CD4-positive, alpha-beta T cell (primary cell): ENCODE data around the gene SHOC2. TPM values are rescaled to one million over a fixed set of nuclear protein-coding genes. Genes with fewer than 3 reads are reported as not detected.

Experiments
- ATAC-seq: fragments of 200-7000 bp; cut with Tn5 transposase; one replicate; pipeline ENCODE4 v1.10.0; 2022; ENCODE audit warnings: mild to moderate bottlenecking; ENCODE audit not compliant: poor library complexity
- CTCF ChIA-PET: fragments of 350-600 bp; sonication (Branson Sonifier 250); formaldehyde crosslinking; loops from one replicate; lab custom pipeline; 2021; ENCODE audit warnings: antibody characterized with exemption, inconsistent platforms; lab: Charles Lee
- POLR2A ChIA-PET: fragments of 350-600 bp; sonication (Branson Sonifier 250); formaldehyde crosslinking; loops from one replicate; lab custom pipeline; 2021; ENCODE audit warnings: antibody characterized with exemption, inconsistent platforms; lab: Charles Lee
- DNase-seq, 14 experiments: peaks; one replicate each; pipeline ENCODE4 v3.0.0-alpha.2; 2013 to 2020; ENCODE audit warnings: mixed read lengths in 2 of 14
- H3K27ac ChIP-seq, 2 donors: one replicate each; pipeline versions ENCODE4 v1.5.1 to v1.7.0; 2013; ENCODE audit warnings: low read length in 2 of 2, low read depth in 1 of 2, mild to moderate bottlenecking in 1 of 2
- H3K27me3 ChIP-seq, 2 experiments: 1 replicate in 1 of 2; 2 replicates in 1 of 2; pipeline versions ENCODE4 v1.6.1 to v1.7.0; 2013; ENCODE audit warnings: low read length in 2 of 2, control low read depth in 1 of 2, mild to moderate bottlenecking in 1 of 2, moderate library complexity in 1 of 2; ENCODE audit not compliant: insufficient read depth in 2 of 2, control insufficient read depth in 1 of 2
- H3K36me3 ChIP-seq: one replicate; pipeline ENCODE4 v1.6.1; 2013; ENCODE audit warnings: low read length, control low read depth; ENCODE audit not compliant: insufficient read depth
- H3K4me1 ChIP-seq: one replicate; pipeline ENCODE4 v1.6.1; 2013; ENCODE audit warnings: low read length, control low read depth; ENCODE audit not compliant: insufficient read depth
- H3K4me3 ChIP-seq: one replicate; pipeline ENCODE4 v1.5.1; 2013; ENCODE audit warnings: mild to moderate bottlenecking, low read length, moderate library complexity
- H3K9me3 ChIP-seq, 2 experiments: 1 replicate in 1 of 2; 2 replicates in 1 of 2; pipeline versions ENCODE4 v1.6.1 to v1.7.0; 2013; ENCODE audit warnings: low read length in 2 of 2, mild to moderate bottlenecking in 2 of 2, control low read depth in 1 of 2, moderate library complexity in 1 of 2; ENCODE audit not compliant: control insufficient read depth in 1 of 2, insufficient read depth in 1 of 2
- H3K27ac Mint-ChIP-seq: one replicate; pipeline ENCODE4 v1.8.0; 2020; ENCODE audit warnings: mixed read lengths
- H3K27me3 Mint-ChIP-seq: one replicate; pipeline ENCODE4 v1.8.0; 2021; ENCODE audit warnings: mixed read lengths
- H3K36me3 Mint-ChIP-seq: one replicate; pipeline ENCODE4 v1.8.0; 2021; ENCODE audit warnings: low read depth, mixed read lengths
- H3K4me1 Mint-ChIP-seq: one replicate; pipeline ENCODE4 v1.8.0; 2021; ENCODE audit warnings: low read depth, mixed read lengths
- H3K4me3 Mint-ChIP-seq: one replicate; pipeline ENCODE4 v1.8.0; 2020; ENCODE audit warnings: mild to moderate bottlenecking, mixed read lengths
- H3K9me3 Mint-ChIP-seq: one replicate; pipeline ENCODE4 v1.8.0; 2020; ENCODE audit warnings: mixed read lengths
- CTCF ChIP-seq: fragments of 200-600 bp; IDR thresholded peaks from one replicate; pipeline ENCODE4 v1.8.0; 2022; ENCODE audit warnings: antibody characterized with exemption, mild to moderate bottlenecking
- intact Hi-C, 2 experiments: fragments of 100-400 bp; cut with DNase I in 1 of 2; cut with micrococcal nuclease in 1 of 2; formaldehyde crosslinking; loops; one replicate each; pipeline versions ENCODE4 v1.15.1 to v1.9.0; 2023 to 2025; cut with DNase I, micrococcal nuclease
- total RNA-seq, 174 experiments: library from RNA in 2 of 174; stranded (reverse) in 2 of 174; gene quantifications; one replicate each; pipeline ENCODE4 v1.2.3 and lab custom pipeline; 2021 to 2026

SHOC2 gene
- total RNA-seq, 2 experiments from 2014 or later = 65.9 to 66.9 TPM

- H3K36me3 Mint-ChIP-seq = peaks cover 86% of the 10 kb centered on the region
- no peak for TF ChIP-seq CTCF
- peaks cover 64% of the 10 kb centered on the region for H3K36me3 ChIP-seq
- no peaks in the 10 kb centered on the region for H3K9me3 ChIP-seq
- no peaks in the 10 kb centered on the region for H3K27me3 ChIP-seq
- H3K4me1 ChIP-seq = no peaks in the 10 kb centered on the region
- ChIA-PET POLR2A (interaction anchor here (0.6 to 2.0 kb wide), 9 partner anchors 8 to 843 kb away, joined by 3 to 6 read pairs (median 3); no protein-coding TSS in a partner anchor), CTCF (interaction anchor here (0.8 to 0.9 kb wide), 2 partner anchors 8 to 156 kb away, joined by 3 read pairs; no protein-coding TSS in a partner anchor)
- no peak overlapping the region for H3K4me3 Mint-ChIP-seq
- peak overlapping the region in 1 of 2 donors; percentile 19 for H3K27ac ChIP-seq
- no peak overlapping the region for H3K4me3 ChIP-seq
- intact Hi-C loops = no loop called here
- DNase-seq (peak in 1 of 14 experiments; percentile 27), ATAC-seq (peak; percentile 43)
- no peaks in the 10 kb centered on the region for H3K27me3 Mint-ChIP-seq
- H3K4me1 Mint-ChIP-seq = peaks cover 22% of the 10 kb centered on the region
- H3K27ac Mint-ChIP-seq = peak overlapping the region; percentile 34
- H3K9me3 Mint-ChIP-seq = no peaks in the 10 kb centered on the region
These were observed 17.2 kb upstream of the SHOC2 start for GRCh38 chr10:110901954-110902819.

- Mint-ChIP-seq H3K4me1 (peaks cover 25% of the 10 kb centered on the region), H3K4me3 (no peak overlapping the region), H3K27me3 (no peaks in the 10 kb centered on the region), H3K27ac (peak overlapping the region; percentile 11), H3K9me3 (no peaks in the 10 kb centered on the region), H3K36me3 (peaks cover 76% of the 10 kb centered on the region)
- no peak for TF ChIP-seq CTCF
- Histone ChIP-seq H3K4me3 (no peak overlapping the region), H3K4me1 (no peaks in the 10 kb centered on the region), H3K9me3 (no peaks in the 10 kb centered on the region), H3K27me3 (no peaks in the 10 kb centered on the region), H3K27ac (peak overlapping the region in 1 of 2 donors; percentile 19), H3K36me3 (peaks cover 51% of the 10 kb centered on the region)
- CTCF ChIA-PET = interaction anchor here (1.2 kb wide), 1 partner anchor 157 kb away, joined by 4 read pairs; no protein-coding TSS in a partner anchor
- POLR2A ChIA-PET = interaction anchor here (1.1 kb wide), 1 partner anchor 11 kb away, joined by 4 read pairs; no protein-coding TSS in a partner anchor
- peak; percentile 13 for ATAC-seq
- DNase-seq = no peak
- intact Hi-C loops = no loop called here
These were observed 15.8 kb upstream of the SHOC2 start for GRCh38 chr10:110903280-110904278.

GRCh38 chr10:110910138-110910537, 9.3 kb upstream of the SHOC2 start:
- POLR2A ChIA-PET = interaction anchor here (0.7 to 2.7 kb wide), 5 partner anchors 9 to 186 kb away, joined by 3 to 18 read pairs (median 6); partner anchors contain the start of genes BBIP1 and SHOC2
- Histone ChIP-seq H3K27ac (no peak overlapping the region), H3K27me3 (no peaks in the 10 kb centered on the region), H3K4me3 (no peak overlapping the region), H3K9me3 (no peaks in the 10 kb centered on the region), H3K4me1 (no peaks in the 10 kb centered on the region), H3K36me3 (peaks cover 10% of the 10 kb centered on the region)
- no peak for TF ChIP-seq CTCF
- Mint-ChIP-seq H3K4me1 (peaks cover 18% of the 10 kb centered on the region), H3K36me3 (peaks cover 40% of the 10 kb centered on the region), H3K27ac (peak overlapping the region; percentile 6), H3K27me3 (no peaks in the 10 kb centered on the region), H3K9me3 (no peaks in the 10 kb centered on the region), H3K4me3 (no peak overlapping the region)
- intact Hi-C loops = loop anchor here in 1 of 2 experiments (10.0 kb wide), 3 partner anchors 605 to 1535 kb away; partner anchors contain the start of genes SMNDC1, VTI1A and ZDHHC6
- ATAC-seq = no peak
- DNase-seq = no peak
- CTCF ChIA-PET = interaction anchor here (0.8 to 2.0 kb wide), 5 partner anchors 12 to 37 kb away, joined by 3 to 5 read pairs (median 3); no protein-coding TSS in a partner anchor
